Suppressor macrophage treated with lipopolysaccharide for 4 hours (primary cell): ENCODE results near the gene GRIK5.

Experiments used
- DNase-seq: peaks from one replicate; pipeline ENCODE4 v3.0.0-alpha.2; 2020

The GRIK5 gene

DNA sequence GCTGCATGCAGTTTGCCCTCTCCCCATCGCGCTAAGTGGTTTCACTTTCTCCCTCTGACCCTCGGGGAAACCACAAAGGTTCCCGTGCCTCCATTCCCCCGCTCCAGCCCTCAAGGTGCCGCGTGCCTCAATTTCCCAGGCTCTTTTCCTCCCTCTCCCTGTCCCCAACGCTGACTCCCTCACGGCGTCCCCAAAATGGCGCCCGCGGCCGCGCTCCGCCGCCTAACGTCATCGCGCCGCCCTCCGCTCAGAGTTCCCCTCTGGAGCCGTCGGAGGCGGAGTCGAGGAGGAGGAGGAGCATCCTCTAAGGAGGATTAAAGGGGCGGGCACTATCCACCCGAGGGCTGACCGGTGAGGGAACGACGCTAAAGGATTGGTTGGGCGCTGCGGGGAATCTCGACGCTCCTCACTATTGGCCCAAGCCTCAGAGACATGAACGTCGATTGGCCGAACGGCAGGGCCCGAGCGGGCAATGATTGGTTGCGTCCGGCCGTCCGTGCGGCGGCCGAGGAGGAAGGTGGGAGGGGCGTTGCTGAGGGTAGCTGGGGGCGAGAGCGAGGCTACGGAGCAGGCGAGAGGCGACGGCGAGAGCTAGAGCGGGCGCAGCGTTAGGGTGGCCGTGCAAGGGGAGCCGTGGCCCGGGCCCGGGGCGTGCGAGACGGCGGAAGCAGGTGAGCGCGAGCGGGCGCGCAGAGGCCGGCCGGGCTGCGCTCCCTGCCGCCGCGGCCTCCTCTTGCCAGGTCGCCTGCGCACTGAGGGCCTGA, 5.8 kb upstream of the GRIK5 start, which contains the start of gene ZNF574:
TSS of gene ZNF574 (plus strand) at position 551 of the 764 bp plus-strand sequence. CDS start 2,441 bp downstream, outside the sequence.
- peak; percentile 100 for DNase-seq

DNA sequence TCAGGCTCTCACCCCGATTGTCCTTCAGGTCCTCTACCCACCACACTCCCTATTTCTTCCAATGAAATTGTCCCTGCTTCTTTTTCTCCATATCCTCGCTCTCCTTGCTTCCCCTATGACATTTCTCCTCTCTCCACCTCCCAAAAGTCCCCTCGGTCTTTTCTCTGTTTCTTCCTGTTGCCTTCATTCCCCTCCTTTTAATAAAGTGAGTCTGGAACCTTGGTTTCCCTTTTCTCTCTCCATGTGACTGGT, 5.3 kb upstream of the GRIK5 start:
- DNase-seq = no peak

DNA sequence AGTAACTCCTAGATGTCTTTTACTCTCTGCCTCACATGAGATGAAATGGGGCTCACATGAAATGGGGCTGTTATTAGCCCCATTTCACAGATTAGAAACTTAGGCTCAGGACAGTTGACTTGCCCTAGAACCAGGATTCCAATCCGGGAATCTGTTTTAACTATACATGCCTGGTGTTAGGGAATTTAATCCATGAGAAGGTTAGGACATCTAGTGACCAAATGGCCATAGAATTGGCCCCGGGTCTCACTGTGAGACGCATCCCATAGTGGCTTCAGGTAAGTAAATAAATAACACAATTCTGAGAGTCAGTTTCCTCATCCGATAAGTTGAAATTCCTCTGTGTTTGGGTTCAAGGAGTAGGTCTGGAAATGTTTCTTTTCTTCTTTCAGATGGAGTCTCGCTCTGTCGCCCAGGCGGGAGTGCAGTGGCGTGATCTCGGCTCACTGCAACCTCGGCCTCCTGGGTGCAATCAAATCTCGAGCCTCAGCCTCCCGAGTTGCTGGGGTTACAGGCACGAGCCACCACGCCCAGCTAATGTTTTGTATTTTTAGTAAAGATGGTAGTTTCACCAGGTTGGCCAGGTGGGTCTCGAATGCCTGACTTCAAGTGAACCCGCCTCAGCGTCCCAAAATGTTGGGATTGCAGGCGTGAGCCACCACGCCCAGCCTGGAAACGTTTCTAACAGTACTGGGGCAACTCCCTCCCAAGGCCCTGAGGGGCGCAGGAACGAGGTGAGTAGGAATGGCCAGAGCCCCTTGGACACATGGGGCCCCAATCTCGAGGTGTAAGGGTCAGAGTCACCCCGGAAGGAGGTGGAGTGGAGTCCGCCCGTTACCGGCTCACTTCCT, 4.7 kb upstream of the GRIK5 start:
- DNase-seq = no peak

DNA sequence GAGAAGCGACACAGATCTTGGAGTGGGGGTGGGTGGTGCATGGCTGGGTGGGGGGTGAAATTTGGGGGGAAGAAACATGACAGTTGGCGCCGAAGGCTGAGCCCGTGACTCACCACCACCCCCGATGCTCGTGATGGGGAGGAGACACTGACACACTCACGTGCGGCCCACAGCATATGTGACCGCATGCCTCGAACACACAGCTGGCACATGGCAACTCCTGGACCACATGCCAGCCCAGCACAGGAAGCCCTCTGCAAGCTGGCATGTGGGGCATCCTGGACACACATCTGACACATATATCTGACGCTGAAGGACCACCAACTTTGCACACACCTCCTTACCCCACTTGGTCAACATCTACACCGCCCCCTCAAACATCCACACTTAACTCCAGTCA, 1.2 kb upstream of the GRIK5 start:
- DNase-seq = no peak

DNA sequence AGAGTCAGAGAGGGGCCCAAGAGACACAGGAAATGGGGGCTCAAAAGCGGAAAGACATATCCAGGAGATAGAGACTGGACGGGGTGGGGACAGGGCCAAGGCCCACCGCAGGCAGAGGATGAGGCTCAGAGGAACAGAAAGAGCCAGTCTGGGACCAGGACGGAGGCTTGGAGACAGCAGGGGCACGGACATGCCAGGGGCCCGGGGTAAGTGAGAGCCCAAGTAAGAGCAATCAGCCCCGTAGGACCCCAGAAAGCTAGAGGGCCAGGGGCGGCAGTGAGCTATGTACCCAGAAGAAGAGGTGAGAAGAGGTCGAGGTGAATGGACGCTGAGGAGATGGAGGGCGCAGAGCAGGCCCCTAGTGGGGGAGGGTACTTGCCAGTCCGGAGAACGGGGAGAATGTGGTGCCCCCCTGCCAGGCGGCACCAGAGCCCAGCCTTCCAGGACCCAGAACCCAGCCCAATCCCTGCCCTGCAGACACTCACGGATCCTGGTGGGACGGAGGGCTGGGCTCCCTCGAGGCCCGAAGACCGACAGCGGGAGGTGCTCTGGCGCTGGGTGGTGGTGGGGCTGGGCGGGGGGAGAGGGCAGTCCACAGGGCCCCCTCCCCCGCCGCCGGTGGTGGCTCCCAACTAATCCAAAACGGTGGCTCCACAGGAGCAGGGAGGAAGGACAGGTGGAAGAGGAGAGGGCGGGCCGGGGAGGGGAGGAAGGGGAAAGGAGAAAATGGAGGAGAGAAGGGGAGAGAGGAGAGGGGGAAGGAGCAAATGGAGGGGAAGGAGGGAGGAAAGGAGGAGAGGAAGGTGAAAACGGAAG, 1.0 kb downstream of the GRIK5 start:
- DNase-seq = no peak

DNA sequence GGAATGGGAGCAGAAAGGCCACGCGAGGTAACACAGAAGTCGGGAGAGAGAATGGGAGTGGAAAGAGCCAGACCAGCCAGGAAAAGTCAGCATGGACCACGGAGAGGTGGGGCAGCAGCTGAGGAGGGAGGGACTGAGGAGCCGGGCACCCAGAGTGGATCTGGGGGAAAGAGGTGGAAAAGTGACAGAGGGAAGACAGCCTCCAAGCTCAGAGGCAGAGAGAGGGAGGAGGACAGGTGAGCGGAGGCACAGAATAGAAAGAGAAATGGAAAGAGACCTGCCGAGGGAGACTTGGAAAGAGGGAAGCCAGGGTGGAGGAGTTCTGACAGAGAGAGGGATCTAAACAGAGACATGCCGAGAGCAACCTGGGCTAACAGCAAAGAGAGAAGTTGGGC, 1.6 kb downstream of the GRIK5 start:
- DNase-seq = no peak

DNA sequence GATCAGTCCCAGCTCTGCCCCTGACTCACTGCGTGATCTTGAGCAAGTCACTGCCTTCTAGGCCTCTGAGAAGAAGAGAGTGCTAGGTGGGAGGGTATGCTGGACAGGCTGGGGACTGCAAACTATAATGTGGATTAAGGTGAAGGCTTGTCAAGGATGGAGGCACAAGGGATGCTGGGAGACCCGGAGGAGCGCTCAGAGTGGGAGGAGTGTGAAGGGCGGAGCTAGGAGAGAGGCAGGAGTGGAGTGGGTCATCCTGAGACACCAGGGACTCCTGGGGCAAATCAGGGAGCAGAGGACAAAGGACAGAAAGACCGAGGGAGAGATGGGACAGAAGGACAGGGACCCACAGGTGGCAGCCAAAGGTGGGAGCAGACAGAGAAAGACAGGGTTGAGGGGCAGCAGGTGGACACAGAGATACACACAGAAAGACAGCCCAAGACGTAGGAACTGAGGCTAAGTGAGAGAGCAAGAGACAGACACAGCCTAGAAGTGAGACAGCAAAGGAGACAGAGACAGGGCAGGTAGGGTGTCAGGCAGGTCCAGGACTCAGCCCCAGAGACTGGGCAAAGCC, 2.6 kb downstream of the GRIK5 start:
- no peak for DNase-seq

DNA sequence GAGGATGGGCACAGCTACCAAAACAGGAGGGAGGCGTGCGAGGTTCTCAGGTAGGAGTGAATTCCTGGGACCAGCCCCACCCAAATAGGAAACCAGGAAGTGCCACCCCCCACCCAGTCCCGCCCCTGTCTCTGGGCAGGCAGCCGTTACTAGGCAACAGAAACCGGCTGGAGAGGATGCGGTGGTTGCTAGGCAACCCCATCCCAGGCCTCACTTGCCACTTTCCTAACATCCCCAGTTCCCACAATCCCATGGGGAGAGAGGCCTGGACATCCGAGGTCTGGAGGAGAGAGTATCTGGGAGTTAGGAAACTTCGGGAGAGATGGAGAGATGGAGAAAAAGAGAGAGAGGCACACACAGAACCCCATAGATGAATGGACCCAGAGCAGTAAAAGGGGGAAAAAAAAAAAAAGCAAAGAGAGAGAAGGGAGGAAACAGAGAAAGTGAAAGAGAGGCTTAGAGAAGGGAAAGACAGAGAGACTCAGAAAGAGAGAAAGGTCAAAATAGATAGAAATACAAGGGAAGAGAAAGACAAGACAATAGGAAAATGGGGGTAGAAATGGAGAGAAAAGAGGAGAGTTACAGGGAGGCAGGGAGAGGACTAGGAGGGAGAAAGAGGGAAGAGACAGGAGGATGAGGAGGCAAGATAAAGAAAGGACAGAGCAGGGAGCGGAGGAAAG, 3.8 kb downstream of the GRIK5 start:
- no peak for DNase-seq

DNA sequence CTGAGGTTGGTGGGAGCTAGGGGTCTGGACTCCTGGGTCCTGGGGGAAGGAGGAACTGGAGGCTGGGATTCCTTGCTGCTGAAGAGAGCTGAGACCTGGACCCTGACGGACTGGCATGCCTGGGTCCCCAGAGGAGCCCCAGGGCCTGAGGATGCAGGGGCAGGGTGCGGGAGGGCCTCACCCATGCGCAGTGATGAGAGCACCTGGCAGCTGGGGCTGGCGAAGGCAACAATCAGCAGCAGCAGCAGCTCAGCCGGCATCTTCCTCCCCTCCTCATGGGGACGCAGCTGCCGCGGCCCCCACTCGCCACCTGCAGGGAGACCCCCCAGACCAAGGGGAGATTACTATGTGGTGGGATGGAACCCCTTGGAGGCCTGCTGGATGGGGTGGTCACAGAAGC, 4.5 kb downstream of the GRIK5 start:
- DNase-seq = no peak

DNA sequence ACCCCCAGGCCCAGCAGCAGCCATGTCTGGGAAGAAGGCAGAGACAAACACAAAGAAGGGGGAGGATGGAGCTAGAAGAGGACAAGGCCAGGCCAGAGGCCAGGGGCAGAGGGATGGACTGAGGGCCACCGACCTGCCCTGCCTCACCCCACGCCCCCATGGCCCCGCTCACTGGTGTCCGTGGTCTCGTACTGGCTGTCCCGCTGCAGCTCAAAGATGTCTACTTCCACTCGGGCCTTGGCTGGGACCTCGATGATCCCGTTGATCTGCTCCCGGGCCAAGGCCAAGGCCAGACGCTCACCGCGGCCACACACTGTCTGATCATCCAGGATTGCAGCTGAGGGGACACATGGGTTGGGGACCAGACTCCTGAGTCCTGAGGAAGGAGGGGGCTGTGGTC, 5.0 kb downstream of the GRIK5 start:
- DNase-seq = no peak

DNA sequence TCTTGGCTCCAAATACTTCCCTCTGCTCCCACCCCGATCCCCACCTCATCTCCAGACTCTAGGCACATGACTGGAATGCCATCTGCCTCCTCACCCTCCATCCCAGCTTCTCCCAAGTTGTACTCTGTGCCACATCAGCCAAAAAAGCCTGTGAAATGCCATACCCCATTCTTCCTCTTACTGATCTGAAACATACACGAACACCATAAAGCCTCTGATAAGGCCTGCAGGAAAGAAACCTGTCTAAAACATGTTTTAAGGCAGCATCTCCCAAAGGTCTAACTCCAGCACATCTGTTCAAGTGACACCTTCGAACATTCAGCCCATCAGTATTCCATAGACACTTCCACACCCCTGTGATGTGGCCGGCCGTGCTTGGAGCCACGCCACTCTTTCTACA, 5.6 kb downstream of the GRIK5 start:
- DNase-seq = no peak

DNA sequence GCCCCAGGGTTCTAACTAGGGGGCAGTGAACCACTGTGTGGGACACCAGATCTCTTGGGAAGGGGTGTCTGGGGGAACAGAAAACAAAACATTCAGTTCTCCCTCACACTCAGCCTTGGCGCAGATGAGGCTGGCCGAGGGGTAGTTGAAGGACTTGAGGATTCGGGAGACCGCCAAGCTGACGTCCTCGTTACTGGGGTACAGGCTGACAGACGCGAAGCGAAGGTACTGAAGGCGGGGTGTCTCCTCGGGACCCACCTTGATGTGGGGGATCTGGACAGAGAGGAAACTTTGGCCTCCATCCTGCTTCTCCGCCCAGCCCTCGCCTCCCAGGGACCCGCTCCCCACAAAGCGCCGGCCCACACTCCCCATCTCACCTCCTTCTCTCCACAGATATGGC, 7.6 kb downstream of the GRIK5 start:
- DNase-seq = no peak

DNA sequence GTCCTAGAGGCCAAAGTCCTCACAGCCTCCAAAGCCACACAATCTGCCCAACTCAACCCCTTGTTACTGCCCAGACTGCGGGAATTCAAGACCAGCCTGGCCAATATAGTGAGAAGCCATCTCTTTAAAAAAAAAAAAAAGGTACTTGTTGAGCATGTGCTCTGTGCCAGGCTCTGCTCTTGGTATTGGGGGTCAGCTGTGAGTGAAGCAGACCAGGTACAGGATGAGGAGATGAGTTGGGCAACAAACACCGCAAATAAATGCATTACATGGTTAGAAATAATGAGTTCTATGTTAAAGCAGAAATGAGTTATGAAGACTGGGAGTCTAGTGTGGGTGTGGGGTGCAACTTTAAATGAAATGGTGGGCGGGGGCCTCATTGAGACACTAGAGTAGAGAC, 9.9 kb downstream of the GRIK5 start:
- DNase-seq = no peak

DNA sequence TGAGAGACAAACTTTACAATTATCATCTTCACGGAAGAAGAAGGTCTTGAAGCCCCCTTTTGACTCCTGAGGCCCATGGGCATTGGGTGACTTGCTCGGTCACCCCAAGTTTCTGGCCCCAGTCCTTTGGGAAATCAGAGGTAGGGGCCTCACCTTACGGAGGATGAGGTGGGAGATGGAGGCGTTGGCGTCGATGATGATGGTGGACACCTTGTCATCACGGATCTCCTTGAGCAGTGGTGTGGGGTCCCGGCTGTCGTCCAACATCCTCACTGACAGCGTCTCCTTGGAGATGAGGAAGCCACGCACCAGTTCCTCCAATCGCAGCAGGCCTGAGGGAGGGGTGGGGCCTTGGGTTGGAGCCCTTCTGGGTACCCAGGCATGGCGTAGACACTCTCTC, 10.8 kb downstream of the GRIK5 start:
- DNase-seq = no peak

DNA sequence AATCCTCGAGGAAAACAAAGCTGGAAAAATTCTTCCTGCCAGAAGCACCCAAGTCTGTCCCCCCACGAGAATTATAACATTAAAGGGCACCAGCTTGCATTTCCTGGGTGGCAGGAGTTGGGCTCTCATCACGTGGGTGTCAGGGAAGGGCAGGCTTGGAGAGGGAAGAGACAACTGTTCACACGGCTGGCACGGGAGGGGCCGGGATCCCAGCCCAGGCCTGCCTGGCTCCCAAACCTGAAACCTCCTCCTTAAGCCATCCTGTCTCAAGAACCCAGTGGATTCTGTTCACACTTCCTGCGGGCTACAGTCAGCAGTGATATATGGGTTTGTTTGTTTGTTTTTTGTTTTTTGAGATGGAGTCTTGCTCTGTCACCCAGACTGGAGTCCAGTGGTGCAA, 12.2 kb downstream of the GRIK5 start:
- DNase-seq = no peak

DNA sequence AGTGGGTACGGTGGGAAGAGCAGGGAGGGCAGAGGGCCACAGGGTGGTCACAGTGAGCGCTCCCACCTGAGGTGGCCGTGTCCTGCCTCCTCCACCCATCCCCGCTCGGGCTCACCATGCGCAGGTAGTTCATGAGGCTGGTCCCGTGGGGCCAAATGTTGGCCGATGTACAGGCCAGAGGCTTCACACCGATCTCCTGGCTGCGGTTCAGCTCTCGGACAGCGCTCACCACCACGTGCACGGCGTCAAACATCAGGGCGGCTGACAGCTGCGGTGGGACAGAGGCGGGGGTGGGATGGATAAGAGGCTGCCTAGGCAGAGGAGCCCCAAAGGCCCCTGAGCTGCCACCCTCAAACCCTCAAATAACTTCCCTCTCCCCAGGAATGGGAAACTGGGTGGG, 15.8 kb downstream of the GRIK5 start:
- DNase-seq = no peak

DNA sequence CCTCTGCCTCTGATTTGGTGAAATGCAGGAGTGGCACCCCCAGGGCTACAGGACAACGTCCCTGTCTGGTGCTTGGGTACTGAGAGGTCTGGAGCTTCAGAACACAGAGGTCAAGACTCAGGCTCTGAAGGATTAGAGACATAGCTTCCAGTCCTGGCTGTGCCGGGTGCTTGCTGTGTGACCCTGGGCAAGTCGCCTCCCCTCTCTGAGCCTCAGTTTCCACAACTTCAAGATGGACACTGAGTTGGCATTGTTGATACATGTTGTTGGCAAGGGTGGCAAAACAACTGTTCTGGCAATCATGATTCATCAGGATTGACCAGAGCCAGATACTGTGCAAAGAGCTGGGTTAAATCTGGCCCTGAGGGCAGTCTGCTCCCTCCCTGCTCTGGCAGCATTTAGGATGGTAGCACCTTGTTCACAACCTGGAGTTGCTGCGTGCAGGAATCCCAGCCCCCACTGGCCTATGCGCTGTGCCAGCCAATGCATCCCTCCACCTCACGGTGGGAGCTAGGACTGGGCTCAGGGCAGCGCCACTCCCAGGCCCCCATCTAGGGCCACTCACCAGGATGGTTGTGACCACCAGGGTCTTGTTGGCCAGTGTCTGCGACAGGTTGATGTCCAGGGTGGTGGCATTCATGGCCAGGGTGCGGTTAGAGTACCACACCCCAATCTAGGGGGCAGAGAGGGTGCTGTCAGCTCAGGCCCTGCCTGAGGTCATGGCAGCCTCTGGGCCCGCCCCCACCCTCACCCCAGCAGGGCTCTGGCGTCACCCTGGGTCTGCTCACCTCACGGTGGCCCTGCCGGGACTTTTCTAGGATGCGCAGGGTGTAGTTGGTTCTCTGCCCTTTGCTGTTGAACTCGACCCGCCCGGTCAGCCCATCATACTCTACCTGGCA, 16.7 kb downstream of the GRIK5 start:
- DNase-seq = no peak

DNA sequence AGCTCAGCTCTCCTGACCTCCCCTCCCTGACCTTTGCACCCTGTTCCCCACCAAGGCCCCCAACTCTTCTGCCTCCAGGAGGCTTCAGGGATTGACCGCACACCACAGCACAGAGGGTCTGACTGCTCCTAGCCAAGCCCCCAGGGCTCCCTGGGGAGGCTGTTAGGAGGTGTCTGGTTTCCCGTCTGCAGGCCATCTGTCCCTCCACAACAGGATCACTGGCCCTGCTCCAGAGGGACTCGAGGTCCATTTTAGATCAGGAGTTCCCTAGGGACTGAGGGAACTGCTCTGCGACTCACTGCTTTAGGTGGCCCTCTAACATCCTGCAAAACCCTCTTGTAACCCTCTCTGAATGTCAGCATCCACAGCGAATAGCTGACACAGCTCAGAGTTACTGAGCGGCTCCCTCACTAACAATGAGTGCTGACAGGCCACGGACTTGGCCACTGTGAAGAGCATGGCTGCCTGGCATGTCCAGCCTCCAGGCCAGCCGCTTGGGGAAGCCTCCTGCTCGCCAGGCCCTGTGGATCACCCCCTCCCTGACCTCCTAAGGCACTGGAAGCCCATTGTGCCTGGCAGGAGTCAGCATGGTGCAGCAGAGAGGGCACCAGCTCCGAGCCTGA, 17.7 kb downstream of the GRIK5 start:
- no peak for DNase-seq

DNA sequence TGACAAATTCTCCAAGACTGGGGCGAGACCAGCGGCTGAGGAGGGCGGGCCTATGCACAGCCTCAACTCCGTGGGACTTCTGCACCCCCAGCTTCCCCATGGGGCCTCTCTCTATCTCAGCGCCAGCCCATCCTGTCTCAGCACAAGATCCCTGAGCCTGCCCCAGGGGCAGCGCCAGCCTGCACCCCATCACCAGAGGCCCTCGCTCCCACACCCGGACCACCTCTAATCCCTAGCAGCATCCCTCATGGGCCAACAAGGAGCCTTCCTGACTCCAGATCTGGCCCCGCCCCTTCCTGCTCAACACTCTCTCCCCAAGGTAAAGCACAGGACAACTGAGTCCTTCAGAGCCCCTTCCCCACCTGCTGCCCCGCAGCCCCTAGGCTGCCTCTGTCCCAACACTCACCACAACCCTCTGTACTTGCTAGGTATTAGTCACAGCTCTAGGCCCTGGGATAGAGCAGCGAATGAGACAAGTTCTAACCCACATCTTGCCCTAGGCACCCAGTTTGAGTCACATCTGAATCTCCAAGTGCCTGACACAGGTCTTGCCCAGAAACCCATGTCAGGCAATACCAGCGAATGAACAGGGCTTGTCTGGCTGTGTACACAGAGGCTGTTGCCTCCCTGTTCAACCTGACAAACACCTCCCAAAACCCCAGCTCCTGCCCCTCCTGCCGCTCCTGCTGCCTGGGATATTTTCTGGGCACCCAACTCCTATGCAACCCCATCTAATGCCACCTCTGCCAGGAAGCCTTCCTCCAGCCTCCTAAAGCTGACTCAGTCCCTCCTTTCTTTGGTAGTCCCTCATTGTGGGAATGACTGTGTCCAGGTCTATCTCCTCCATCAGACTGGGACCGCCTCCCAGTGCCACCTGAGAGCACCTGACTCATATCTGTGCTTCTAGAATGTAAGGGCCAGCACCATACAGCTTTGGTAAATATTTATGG, 18.6 kb downstream of the GRIK5 start:
- no peak for DNase-seq

DNA sequence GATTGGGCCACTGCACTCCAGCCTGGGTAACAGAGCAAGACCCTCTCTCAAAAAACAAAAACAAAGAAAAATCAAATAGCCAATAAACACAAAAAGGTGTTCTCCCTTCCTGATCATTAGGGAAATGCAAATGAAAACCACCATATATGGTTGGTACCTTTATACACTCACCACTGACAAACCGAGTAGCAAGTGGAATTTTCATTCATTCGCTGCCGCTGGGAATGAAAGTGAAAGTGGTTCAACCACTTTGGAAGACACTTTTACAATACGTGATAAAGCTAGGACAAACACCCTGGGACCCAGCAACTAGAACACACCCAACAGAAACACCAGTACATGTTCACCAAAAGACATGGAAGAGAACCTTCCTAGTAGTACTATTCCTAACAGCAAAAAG, 21.0 kb downstream of the GRIK5 start:
- DNase-seq = no peak
